OCI-LY7 (cell line): Measurements from ENCODE around the gene TRPM3.

ENCODE experiments used
- EZH2phosphoT487 ChIP-seq: fragments of 200-600 bp; sonication (generic); IDR thresholded peaks from 2 replicates; pipeline ENCODE4 v1.6.1; 2018; ENCODE audit warnings: low read depth, borderline replicate concordance, mild to moderate bottlenecking, mixed run types, antibody characterized with exemption, low read length, moderate library complexity, mixed read lengths
- TF ChIP-seq, protein P1 (sequence below): fragments of 200-600 bp; sonication (generic); conservative IDR thresholded peaks from 2 replicates; pipeline ENCODE4 v1.5.1; 2014; ENCODE audit warnings: mild to moderate bottlenecking, antibody characterized with exemption, low read length, moderate library complexity, mixed read lengths

GRCh38 chr9:70594386-70594944, 527.0 kb downstream of the TRPM3 start:
- TF ChIP-seq, protein P1, sequence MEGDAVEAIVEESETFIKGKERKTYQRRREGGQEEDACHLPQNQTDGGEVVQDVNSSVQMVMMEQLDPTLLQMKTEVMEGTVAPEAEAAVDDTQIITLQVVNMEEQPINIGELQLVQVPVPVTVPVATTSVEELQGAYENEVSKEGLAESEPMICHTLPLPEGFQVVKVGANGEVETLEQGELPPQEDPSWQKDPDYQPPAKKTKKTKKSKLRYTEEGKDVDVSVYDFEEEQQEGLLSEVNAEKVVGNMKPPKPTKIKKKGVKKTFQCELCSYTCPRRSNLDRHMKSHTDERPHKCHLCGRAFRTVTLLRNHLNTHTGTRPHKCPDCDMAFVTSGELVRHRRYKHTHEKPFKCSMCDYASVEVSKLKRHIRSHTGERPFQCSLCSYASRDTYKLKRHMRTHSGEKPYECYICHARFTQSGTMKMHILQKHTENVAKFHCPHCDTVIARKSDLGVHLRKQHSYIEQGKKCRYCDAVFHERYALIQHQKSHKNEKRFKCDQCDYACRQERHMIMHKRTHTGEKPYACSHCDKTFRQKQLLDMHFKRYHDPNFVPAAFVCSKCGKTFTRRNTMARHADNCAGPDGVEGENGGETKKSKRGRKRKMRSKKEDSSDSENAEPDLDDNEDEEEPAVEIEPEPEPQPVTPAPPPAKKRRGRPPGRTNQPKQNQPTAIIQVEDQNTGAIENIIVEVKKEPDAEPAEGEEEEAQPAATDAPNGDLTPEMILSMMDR = no peak
- TF ChIP-seq EZH2phosphoT487 = no peak
